HG02981 (cell line): ENCODE data around the gene PTBP3.
"Not testable (repeated sequence)": the region's sequence is repeated elsewhere in the genome, so short reads cannot be mapped to it uniquely, and the experiment has no call there.

Source experiments
- ATAC-seq: cut with Tn5 transposase; IDR thresholded peaks from one replicate; pipeline ENCODE4 v1.9.1; 2021; ENCODE audit warnings: mild to moderate bottlenecking, moderate library complexity; ENCODE audit not compliant: unreplicated experiment

PTBP3 gene

DNA sequence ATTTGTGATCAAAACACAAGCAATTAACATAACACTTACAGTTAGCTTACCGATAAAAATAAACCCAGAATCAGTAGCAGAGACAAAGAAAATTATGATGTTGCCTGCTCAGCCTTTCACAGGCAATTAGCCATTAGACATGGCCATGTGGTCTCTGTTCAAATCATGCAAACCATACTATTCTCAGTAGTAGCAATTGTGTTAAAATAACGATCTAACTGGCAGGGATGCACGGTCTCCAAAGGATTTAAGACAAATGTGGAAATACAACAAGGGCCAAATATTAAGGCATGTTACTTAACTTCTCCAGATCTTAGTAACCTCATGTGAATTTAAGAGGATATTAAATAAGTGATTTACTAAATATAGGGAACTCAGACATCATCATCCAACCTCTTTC is 59.5 kb downstream of the PTBP3 start:
- ATAC-seq = no peak

DNA sequence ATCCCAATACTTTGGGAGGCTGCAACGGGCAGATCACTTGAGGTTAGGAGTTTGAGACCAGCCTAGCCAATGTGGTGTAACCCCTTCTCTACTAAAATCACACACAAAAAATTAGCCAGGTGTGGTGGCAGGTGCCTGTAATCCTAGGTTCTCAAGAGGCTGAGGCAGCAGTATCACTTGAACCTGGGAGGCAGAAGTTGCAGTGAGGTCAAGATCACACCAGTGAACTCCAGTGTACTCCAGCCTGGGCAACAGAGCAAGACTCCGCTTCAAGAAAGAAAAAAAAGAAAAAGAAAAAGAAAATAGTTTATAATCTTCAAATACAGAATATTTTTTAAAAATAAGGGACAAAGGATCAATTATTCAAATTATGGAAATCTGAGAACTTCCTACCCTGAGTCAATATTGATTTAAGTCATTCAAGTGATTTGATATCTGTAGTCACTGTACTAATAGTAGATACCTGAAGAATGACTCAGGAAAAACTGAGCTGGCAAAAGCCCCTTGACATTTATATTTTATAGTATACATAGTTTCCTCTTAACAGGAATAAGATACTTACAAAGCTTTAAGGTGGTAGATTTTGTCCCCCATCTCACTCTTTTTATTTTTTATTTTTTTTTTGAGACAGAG is 61.8 kb downstream of the PTBP3 start:
- ATAC-seq = no peak

DNA sequence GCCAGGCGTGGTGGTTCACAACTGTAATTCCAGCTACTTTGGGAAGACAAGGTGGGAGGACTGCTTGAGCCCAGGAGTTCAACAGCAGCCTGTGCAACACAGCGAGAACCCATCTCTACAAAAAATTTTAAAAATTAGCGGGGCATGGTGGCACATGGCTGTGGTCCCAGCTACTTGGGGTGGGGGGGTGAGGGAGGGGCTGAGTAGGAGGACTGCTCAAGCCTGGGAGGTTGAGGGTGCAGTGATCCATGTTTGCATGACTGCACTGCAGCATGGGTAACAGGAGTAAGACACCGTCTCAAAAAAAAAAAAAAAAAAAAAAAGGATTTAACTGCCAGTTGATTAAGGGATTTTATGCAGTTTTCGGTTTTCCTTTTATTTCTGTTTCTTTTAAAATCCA is 65.0 kb downstream of the PTBP3 start:
- ATAC-seq = no peak

DNA sequence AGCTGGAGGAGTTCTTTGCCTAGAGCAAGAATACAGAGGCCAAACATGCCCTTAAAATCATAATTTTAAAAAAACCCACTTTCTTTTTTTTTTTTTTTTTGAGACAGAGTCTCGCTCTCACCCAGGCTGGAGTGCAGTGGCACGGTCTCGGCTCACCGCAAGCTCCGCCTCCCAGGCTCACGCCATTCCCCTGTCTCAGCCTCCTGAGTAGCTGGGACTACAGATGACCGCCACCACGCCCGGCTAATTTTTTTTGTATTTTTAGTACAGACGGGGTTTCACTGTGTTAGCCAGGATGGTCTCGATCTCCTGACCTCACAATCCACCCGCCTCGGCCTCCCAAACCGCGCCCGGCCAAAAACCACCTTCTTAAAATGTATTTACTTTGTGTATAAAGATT is 66.3 kb downstream of the PTBP3 start:
- ATAC-seq = not testable (repeated sequence)

DNA sequence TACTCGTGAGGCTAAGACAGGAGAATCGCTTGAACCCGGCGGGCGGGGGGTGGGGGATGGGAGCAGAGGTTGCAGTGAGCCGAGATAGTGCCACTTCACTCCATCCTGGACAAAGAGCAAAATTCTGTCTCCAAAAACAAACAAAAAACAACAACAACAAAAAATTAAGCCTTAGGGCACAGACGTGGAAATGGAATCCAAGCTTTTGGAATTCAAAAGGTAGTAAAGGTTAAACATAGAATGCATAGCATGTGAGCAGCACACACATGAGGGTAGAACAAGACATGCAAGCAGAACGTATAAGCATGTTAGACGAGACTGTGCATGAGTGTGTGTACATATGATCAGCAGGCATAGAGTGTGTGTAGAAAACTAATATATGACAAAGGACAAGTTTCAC is 68.0 kb downstream of the PTBP3 start:
- no peak for ATAC-seq

DNA sequence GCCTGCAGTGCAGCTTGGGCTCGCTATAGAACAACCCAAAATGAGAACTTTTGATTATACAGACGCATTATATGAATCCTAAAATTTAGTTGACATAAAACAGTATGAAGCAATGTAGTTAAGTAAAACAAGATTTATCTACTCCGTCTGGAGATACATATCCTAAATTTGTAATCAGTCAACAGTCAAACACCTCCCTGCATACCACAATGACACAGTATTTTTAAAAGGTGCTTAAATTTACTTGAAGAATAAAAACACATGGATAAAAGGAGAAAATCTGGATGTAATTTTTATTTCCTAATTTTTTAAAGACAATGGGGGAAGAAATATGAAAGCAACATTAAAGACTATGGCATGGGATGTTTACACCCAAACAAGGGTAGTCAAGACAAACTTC is 70.8 kb downstream of the PTBP3 start:
- no peak for ATAC-seq

DNA sequence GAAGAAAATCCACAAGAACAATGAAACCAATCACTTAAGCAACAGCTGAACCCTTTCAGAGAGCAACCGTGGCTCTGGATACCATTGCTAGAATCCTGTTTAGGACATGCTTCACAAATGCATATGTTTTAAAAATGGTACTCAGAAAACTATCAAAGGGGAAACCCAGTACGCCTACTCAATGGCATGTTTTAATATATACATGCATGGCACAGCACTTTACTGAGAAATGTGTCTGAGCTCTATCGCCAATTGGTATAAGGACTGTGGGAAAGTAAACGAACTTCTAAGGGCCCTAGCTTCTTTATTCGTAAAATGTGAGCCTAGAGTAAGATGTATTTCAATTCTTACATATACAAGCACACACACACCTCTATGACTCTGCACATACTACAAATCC is 72.3 kb downstream of the PTBP3 start:
- ATAC-seq = no peak

DNA sequence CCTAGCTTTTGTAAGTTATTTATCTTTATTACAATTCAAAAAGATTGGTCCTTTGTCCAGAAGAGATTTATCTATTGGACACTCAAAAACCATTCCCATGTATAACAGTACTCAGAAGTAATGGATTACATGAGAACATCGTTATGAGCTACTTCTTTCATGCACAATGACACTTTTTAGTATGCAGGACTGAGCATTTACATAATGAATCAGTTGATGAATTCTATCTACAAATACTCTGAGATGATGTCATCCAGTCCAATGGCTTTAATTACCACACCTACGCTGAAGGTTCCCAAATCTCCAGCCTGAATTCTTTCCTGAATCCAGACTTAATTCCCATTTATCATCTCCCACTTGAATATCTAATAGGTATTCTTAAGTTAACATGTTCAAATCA is 75.3 kb downstream of the PTBP3 start:
- ATAC-seq = no peak

DNA sequence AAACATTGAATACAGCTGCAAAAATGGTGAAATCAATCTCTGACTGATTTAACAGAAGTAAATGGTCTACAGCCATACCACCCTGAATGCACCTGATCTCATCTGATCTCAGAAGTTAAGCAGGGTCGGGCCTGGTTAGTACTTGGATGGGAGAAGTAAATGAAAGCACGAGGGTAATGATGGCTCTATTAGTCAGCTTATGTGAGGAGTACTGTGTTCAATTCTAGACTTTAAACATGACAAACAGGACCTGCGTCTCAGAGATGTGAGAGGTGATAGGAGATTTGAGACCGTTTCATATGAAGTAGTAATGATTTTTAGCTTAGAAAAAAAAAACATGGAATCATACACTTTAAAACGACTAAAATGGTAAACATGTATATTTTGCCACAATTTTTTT is 81.2 kb downstream of the PTBP3 start:
- ATAC-seq = no peak

DNA sequence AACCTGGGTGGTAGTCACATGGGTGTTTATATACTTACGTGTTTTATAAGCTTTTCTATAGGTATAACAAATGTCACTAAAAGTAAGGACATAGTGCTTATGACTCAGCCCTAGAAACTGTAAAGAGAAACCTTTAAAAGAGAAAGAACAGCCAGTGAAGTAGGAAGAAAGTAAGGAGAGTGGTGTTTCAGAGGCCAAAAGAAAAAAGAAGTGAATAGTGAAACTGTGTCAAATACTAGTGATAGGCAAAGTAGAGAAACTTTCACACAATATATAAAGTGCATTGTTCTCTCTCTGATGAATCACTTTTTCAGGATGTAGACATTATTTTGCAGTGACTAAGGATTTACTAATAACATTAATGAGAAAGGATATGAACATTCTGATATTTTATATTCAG is 84.1 kb downstream of the PTBP3 start:
- ATAC-seq = peak; percentile 81

DNA sequence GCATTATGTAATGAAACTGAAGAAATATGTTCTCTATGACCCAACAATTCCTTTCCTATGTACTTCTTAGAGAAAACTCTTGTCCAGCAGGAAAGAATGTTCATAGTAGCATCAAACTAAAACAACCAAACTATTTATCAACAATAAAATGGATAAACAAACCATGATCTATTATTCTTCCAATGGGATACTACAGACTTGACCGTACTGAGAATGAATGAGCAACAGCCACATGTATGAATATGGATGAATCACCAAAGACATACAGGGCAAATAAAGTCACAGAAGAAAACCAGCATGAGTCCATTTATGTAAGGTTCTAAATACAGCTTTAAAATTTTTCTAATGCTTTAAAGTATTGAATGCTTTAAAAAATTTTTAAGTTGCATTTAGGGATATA is 84.7 kb downstream of the PTBP3 start:
- ATAC-seq = no peak

DNA sequence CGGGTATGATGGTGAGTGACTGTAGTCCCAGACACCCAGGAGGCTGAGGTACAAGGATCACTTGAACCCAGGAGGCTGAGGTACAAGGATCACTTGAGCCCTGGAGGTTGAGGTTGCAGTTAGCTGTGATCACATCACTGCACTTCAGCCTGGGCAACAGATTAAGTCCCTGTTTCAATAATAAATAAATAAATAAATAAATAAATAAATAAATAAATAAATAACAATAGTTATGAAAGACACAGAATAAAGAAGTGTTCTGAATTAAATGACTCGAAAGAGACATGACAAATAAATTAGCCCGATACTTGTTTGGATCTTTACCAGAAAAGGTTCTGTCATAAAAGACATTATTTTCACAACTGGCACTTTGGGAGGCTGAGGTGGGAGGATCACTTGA is 86.3 kb downstream of the PTBP3 start:
- ATAC-seq = no peak

DNA sequence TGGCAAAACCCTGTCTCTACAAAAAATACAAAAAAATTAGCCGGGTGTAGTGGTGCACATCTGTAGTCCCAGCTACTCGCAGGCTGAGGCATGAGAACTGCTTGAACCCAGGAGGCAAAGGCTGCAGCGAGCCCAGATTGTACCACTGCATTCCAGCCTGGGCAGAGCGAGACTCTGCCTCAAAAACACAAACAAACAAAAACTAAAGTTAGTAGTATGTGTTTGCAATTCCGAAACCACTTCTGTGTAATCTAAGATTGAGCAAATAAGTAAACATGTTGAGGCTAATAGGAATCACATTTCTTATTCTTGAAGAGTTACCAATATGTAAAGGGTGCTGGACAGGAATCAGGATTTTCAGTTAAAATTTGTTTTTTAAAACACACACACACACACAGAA is 88.3 kb downstream of the PTBP3 start:
- ATAC-seq = no peak

DNA sequence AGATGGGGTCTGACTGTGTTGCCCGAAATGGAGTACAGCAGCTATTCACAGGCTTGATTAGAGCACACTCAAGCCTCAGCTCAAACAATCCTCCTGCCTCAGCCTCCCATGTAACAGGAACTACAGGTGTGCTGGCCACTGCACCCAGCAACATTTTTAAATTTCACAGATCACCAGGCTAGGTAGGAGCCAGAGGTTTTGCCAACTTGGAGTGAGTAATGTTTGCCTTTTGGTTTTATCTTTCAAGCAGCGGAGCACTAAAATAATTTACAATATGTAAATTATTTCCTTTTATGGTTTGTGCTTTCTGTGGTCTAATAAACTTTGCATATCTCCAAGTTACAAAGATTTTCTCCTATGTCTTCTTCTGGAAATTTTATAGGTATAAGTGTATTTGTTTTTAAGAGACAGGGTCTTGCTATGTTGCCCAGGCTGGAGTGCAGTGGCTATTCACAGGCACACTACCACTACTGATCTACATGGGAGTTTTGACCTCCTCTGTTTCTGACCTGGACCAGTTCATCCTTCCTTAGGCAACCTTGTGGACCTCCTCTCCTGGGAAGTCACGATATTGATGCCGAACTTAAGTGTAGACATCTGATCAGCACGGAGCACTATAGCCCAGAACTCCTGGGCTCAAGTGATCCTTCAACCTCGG is 91.1 kb downstream of the PTBP3 start:
- ATAC-seq = no peak

DNA sequence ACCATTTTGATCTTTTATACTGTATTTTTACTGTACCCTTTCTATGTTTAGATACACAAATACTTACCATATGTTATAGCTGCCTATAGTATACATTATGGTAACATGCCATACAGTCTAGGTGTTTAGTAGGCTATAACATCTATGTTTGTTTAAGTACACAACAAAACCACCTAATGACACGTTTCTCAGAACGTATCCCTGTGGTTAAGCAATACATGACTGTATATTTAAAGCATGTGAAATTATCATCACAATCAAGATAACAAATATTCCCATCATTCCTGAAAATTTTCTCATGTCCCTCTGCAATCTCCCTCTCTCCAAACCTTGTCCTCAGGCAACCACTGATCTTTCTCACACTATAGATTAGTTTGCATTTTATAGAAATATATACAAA is 91.9 kb downstream of the PTBP3 start:
- ATAC-seq = no peak

DNA sequence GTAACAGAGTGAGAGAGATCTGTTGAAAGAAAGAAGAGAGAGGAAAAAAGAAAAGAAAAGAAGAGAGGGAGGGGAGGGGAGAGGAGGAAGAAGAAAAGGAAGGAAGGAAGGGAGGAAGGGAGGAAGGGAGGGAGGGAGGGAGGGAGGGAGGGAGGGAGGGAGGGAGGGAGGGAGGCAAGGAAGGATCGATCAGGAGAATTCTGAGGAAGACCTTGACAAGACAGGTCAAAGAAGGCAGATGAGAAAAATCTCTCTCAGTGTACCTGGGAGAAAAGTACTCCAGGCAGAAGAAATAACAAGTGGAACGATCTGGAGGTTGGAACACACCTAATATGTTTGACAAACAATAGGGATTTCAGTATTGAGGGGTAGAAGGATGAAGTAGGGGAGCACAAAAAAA is 93.7 kb downstream of the PTBP3 start:
- no peak for ATAC-seq

DNA sequence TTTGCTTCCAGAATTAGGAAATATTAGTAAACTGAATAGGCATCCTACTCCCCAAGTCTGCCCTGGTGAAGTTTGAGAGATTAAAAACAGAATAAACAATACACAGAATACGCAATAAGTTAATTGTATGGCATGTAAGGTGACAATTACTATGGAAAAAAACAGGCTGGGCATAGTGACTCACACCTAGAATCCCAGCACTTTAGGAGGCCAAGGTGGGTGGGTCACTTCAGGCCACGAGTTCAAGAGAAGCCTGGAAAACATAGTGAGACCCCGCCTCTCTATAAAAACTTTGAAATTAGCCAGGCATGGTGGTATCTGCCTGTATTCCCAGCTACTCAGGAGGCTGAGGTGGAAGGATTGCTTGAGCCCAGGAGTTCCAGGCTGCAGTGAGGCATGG is 94.1 kb downstream of the PTBP3 start:
- no peak for ATAC-seq

DNA sequence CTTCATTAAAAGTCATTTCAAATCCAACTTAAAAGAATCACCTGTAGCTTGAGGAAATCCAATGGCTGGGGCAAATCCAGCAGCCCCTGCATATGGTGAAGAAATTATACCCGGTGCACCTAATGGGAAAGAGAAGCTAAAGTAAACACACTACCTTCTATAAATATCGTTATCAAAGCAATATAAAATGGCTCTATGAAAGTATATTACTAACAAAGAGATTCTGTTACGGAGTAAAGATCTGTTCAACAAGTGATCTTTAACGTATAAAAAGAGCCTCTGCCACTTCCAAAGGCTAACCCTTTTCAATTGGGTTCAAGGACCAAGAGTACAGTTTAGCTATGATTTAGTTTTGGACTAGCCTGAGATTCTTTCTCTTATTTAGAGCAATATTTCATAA is 98.6 kb downstream of the PTBP3 start:
- no peak for ATAC-seq

DNA sequence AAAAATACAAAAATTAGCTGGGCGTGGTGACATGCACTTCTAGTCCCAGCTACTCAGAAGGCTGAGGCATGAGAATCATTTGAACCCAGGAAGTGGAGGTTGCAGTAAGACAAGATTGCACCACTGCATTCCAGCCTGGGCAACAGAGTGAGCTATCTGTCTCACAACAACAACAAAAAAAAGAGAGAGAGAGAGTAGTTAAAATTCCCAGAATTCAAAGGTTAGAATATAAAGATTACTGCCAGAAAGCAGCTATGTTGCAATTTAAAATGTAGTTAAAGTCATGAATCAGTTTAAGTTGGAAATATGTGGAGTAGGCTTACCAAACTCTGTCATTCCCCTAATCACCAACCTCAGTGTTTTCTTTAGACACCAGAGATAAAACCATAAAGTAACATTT is 99.7 kb downstream of the PTBP3 start:
- ATAC-seq = no peak

DNA sequence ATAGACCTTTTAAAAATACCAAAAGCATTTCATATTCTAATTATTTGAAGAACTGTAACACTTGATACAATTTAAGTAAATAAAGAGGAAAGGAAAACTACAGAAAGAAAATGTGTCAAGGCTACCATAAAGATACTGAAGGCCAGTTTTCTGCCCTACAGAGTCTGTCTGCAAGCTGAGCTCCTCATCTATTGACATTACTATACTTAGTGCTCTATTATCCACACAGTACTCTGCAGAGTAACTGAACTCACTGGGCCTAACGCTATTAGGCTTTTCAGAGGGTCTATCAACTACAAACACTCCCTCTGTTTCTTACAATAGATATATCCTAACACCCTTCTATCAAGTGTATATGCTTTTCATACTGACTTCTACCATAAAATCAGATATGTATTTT is 101.2 kb downstream of the PTBP3 start:
- no peak for ATAC-seq

DNA sequence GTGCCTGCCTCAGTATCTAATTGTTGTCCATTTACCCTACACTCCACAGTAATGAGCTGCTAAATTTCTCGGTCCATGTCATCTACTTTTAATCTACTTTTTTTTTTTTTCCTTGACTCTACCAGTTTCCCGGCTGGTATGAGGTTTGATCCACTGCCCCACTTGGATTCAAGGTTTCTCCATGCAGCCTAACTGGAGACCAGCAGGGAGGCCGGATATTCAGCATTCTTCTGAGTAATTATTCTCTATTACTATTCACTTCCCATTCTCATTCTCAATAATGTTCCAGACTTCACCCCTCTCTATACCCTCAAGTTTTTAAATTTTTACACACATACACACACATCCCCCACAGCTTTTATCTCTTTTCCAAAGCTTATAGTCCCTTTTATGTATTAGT is 107.3 kb downstream of the PTBP3 start:
- no peak for ATAC-seq

DNA sequence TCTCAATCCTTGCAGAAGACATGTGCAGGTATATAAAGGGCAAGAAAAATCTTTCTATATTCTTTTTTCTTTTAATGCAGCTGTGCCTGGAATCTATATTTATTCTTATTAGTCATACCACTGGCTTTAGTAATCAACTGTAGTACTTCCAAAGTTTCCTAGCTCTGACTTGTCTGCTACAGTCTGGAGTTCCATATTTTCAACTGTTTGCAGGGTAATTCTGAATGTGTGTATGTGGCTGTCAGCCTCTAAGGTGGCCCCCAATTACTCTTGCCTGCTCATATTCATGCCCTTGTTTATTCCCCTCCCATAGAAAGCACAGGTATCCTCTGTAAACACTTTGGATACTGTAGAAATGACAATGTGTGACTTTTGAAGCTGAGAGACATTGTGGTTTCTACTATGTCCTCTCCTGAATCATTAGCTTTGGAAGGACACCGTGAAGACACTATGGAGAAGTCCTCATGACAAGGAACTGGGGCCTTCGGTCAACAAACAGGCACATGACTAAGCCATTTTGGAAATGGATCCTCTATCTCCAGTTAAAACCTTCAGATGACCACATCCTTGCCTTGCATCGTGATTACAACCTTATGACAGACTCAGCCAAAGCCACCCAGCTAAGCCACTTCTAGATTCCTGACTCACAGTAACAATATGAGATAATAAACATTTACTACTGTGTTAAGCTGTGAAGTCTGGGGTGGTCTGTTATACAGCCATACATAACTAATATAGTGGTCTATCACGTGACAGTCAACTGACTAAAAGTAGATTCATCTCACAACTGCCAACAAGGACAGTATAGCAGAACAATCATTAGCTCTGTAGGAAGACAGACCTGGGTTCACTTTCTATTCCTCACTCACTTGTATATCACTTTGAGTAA is 108.8 kb downstream of the PTBP3 start:
- peak; percentile 85 for ATAC-seq
